ENCODE measurements around the gene JARID2.

GRCh38 chr6:15317251-15317650, 71.4 kb downstream of the JARID2 start:
- TF ChIP-seq POLR2A (IDR thresholded peaks at IDR 0.05) (no peak), CTCF (IDR thresholded peaks at IDR 0.05) (no peak)
